ENCODE results near the gene MRPL55.

MRPL55 gene

GRCh38 chr1:228147151-228147693 lies 38.1 kb upstream of the MRPL55 start:
- no peak for DNase-seq

DNA sequence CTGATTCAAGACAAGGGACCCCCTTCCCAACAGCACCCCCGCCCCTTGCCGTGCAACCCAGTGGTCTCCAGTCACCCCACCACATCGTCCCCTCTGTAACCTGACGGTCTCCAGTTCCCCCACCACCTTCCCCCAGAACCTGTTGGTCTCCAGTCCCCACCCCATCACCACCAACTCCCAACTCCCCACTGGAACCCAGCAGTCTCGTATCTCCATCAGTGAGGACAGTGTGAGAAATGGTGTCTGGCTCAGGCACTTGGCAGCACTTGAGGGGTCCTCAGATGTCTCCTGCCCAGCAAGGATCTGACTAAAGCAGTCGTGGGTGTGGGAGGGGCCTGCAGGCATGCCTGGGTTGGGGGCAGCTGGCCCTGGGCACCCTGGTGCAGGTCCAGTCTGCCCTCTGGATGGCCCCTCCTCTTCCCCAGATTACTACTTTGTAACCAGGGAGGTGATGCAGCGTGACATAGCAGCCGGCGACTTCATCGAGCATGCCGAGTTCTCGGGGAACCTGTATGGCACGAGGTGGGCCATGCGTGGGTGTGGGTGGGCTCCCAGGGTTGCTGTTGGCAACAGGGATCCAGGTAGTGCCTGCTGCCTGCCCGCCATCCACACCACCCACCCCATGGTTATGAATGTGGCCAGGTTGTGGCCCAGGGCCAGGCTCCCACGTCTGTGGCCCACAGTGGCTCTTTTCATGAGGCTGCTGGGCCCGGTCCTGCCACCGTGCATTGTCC lies 37.5 kb upstream of the MRPL55 start:
- no peak for DNase-seq

DNA sequence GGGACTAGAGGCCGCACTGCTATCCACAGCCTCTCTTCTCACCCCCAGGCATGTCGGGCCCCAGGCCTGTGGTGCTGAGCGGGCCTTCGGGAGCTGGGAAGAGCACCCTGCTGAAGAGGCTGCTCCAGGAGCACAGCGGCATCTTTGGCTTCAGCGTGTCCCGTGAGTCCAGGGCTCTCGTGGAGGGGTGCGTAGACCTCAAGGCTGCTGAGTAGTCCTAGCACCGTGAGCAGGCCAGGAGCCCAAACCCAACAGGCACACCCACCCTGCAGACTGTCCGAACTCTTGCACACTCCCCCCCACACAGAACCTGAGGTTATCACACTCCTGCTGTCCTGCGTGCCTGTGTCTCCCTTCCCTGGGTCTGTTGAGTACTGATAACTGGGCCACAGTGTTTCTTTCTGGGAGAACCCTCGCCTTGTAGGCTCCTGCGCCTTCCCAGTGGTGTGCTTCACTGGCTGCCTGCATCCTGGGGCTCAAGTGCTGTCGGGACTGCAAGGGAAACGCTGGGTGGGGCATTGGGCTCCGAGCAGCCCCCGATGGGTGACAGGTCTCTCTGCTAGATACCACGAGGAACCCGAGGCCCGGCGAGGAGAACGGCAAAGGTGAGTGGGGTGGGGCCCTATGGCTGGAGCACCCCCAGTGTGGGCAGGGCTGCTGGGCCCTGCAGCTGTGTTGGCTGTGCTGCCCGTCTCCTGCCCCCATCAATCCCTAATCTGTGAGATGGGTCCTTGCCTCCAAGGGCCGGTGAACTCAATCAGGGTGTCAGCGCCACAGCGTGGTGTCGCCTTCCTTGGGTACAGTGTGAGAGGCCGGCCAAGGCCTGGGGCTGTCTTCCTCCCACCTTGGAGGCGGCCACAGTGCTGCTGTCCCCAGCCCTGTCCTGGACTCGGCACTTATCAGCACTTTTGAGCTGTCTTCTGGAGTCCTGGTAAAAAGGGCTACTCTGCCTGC lies 36.6 kb upstream of the MRPL55 start:
- no peak for DNase-seq

DNA sequence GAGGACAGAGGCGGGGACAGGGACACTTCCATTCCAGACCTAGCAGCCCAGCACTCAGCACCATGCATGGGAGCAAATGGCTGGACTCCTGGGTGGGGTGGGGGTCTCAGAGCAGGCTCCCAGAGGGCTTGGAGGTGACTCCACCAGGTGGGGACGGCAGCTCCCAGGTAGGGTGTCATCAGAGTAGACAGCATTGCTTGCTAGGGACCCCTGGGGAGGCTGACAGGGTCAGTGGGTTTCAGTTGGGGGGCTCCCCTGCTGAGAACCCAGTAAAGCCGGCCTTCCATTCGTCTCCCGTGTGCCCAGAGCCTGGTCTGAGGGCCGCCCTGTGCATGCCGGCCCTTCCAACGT lies 35.9 kb upstream of the MRPL55 start:
- DNase-seq, result no peak

DNA sequence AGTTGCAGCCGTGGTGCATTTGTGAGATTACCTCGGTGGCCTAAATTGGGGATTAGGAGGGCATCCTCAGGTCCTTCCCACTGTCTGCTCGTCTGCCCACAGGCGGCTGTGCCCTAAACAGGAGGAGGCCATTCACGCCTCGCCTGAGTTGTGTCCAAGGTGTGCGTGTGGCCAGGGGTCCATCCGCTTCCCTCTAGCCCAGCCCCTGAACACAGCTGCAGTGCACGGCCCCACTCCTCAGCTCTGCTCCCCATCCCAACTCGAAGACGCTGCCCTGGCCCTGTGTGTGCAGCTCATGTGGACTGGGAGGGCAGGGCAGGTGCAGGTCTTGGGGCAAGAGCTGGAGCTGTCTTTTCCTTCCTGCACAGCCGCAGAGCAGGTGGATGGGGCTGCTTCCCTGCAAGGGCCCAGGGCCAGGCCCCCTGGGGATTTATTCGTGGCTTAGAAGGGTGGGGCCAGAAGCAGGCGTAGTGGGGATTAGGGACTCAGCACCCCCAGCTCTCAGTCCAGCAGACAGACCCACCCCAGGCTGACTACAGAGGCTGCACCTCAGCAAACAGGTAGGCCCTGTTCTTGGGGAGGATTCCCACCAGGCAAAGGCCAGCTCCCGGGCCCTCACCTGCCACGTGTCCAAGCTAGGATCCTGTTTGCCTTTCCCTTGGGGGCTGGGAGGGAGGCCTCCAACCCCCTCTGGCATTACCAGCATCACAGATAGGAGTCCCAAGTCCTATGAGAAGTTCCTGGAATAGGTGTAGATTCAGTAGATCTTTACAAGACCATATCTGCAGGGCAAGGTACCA lies 35.3 kb upstream of the MRPL55 start:
- no peak for DNase-seq

DNA sequence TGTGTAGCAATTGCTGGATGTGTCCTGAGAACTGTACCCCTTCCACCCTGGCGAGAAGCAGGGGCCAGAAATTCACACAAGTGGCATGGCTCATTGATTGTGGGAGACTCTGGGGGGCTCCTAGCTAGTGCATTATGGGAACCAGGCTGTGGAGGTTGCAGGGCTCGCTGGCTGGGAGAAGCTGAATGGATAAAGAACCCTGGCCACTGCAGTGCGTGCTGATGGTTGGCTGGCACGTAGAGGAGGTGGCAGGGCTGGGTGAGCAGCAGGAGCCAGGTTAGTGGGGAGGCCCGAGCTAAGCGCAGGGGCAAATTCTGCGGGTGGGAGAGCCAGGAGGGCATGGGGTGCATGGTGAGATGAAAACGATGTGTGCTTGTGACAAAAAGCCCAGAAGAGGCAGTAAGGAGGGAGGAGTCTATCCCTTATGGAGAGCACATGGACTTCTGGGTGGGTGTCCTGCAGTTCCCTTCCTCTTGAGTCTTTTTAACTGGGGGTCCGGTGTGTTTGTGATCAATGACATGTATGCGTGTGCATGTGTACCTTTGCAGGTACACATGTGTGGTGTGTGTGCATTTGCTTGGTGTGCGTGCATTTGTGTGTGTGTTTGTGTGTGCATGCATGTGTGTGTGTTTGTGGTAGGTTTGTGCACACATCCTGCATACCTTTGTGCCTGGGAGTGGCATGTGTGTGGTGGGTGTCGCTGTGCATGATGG lies 34.5 kb upstream of the MRPL55 start:
- no peak for DNase-seq

DNA sequence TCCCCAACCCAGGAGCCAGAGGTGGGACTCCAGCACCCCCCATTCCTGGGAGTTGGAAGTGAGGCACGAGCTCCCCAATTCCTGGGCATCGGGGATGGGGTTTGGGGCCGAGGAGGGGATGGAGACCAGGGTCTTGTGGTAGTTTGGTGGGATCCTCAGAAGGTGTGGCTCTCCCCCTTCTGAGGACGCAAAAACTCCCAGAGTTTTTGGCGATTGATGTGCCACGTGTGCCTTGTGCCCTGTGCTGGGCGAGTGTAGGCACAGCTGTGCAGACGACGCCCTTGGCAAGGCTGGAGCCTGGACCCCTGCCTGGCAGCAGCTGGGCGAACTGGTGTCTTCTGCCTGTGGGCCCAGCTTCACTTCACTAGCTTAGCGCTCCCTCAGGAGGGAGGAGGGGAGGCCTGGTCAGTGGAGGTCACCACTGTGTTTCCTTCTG lies 33.6 kb upstream of the MRPL55 start:
- no peak for DNase-seq

DNA sequence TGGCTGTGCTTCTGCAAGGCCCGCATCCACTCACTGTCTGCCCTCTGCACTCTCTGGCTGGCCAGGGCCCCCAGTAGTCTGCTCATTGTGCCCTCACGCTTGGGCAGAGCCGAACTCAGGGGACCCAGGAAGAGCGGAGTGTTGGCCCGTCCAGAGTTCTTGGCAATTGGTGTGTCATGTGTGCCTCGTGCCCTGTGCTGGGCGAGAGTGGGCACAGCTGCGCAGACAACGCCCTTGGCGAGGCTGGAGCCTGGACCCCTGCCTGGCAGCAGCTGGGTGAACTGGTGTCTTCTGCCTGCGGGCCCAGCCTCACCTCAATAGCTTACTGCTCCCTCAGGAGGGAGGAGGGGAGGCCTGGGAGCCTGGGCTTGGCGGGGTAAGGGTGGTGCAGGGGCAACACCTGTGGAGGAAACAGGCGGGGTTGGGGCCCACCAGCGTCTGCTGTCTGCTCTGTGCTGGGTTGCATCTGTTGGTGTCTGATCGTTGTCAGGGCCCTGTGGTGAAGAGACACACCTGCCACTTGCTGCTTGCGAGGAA lies 33.1 kb upstream of the MRPL55 start:
- DNase-seq, result no peak

DNA sequence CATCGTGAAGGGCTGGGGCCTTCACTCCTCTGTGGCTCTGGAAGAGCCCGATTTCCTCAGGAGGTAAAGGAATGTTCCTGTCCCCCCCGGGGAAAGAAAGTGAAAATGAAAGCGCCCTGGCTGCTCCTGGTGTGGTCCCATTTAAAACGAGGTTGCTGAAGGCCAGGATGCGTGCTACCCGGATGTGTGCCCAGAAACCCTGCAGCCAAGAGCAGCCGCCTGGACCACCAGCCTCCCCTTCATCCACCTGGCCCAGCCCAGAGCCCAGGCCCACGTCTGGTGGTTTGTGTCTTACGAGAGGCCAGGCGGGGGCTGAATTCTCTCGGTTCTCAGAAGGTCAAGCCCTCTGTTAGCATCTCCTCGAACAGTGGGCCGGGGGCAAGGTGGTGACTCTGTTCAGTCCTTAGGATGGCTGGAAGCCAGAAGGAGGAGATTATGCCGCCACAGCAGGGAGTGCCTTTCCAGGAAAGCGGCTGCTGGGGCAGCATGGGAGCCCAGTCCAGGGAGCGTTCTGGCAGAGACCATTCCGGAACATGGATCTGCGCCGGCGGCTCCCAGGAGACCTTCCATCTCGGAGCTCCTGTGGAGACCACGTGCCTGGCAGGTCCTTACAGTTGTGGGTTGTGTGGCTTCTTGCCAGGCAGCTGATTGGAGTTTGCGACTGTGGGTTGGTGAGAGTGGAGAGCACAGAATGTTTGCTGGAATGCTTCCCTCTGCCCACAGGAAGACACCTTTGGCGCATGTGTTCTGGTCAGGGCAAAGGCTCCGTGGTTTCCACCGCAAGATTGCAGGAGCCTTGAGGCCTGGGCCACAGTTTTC lies 32.3 kb upstream of the MRPL55 start:
- DNase-seq, result peak; percentile 67

GRCh38 chr1:228140724-228141225 lies 31.7 kb upstream of the MRPL55 start:
- no peak for DNase-seq

DNA sequence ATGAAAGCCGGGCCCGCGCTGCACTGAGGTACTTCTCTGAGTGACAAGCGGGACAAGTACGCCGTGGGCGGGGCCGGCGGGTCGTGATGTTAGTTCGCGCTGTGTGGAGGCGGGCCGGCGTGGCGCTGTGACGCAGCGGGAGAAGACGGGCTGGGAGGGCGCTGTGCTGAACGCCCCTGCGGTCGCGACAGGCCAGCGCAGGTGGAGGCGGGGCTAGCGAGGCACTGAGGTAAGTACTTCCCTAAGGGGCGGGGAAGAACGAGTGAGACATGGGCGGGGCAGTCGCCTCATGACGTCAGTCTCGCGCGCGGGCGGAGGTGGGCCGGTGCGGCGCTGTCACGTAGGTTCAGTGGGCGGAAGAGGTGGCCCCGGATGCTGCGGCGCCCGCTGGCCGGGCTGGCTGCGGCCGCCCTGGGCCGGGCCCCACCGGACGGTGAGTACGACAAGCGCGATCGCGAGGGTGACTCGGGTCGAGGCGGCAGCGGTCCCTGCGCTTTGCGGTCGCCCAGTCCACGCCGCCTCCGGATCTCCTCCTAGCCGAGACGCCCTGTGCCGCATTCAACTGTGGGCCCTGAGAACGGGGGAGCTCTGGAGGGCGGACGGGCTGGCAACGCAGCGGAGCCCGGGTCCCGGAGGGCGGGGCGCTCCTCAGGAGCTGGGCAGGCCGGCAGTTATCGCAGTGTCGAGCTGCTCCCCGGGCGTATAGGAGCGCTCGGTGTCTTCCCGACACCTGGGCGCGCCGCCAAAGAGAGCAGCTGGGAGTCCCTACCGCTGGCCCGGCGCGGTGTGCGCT lies 31.0 kb upstream of the MRPL55 start, which contains the start of gene GUK1:
TSS of gene GUK1 (plus strand) at position 349 of the 793 bp plus-strand sequence. CDS start at position 373, 24 bp downstream.
- DNase-seq, result peak; percentile 100

DNA sequence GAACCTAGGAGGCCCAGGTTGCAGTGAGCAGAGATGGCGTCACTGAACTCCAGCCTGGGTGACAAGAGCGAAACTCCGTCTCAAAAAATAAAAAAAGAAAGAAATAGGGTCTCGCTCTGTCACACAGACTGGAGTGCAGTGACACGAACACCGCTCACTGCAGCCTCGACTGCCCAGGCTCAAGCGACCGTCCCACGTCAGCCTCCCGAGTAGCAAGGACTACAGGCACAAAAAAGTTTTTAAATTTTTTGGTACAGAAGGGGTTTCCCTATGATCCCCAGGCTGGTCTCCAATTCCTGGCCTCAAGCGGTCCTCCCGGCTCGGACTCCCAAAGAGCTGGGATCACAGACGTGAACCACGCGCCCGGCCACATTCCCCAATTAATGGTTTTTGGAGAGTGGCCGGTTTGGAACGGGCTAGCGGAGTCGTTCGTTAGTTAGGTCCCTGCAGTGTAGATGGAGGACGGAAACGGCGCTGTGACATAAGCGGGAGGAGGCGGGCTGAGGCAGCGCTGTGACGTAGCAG lies 30.4 kb upstream of the MRPL55 start:
- DNase-seq, result no peak

GRCh38 chr1:228136901-228137300 lies 27.8 kb upstream of the MRPL55 start:
- DNase-seq, result no peak

- no peak for DNase-seq
These were observed 25.5 kb upstream of the MRPL55 start for GRCh38 chr1:228134591-228134990.

- DNase-seq, result no peak
These were observed 22.7 kb upstream of the MRPL55 start for GRCh38 chr1:228131766-228132165.

DNA sequence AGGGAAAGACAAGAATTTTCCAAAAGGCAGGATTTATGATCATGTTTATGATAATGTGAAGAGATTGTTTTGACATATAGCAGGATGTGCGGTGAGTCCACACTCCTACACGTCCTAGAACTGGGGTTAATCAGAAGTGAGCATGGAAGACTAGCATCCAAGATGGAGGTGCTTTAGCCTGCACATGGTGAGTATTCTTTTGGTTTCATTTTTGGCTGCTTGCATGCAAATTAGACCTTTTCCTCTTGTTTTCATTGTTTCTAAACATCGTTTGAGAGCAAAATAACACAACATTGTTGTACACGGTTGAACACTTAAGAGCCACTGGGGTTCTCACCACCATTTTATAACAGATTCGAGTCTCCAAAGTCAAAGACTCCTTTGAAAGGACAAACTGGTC lies 16.1 kb upstream of the MRPL55 start:
- DNase-seq, result no peak

DNA sequence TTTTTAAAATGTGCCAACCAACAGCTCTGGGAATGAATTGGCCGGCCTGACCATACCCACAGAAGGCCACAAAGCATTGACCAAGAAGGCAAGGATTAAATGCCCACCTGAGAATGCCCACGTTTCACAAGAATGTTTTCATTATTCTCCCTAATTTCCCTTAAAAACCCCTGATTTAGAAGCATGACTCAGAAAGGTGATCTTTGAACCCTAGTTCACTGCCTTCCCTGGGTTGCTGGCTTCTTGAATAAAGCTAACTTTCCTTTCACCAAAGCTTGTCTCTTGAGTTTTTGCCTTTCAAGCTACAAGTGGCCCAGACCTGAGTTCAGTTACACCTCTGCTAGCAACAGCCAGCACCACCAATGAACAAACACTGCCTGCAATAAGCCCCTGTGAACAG lies 14.4 kb upstream of the MRPL55 start:
- DNase-seq, result no peak

DNA sequence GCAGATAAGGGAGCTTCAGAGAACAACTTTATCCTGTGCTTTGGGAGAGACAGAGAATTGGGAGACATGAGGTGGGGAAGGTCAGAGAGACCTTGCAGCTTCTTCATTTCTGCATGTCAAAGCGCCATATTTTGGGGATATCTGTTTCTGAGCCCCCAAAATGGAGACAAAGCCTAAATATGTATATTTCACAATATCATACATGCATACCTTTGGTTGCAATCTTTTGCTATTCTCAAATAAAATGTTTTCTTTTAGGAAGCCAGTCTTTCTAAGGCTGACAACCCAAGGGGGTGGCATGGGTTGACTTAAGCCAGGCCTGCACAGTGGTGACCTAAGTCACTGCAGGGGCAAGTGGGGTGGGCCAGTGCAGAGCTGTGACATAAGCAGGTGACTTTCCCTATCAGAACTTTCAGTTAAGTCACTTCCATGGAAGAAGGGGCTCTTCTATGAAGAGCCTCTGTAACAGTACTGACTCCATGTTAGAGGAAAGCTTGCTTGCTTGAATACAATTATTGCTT lies 13.9 kb upstream of the MRPL55 start:
- no peak for DNase-seq

DNA sequence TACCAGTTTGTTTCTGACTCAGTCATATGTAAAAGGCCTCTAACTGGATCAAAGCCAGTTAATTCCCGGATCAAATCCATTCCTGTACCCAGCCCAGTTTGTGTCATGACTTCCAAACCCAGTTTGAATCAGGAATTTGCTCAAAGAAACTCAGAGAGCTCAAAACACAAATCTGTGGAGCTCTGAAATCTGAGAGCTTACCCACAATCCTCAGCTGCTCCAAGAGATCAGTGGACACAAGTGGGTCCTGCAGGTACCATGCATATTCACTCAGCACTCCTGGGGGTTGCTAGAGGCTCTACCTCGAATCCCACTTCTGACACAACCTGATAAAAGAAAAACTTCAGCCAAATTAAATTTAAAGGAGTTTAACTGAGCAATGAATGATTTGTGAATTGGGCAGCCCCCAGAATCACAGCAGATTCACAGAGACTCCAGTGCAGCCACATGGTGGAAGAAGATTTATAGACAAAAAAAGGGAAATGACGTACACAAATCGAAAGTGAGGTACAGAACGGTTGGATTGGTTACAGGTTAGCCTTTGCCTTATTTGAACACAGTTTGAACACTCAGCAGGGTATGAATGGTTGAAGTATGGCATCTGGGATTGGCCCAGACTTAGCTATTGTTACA lies 11.9 kb upstream of the MRPL55 start:
- DNase-seq, result peak; percentile 38

Measured in RPMI8226 (cell line).